ENCODE results near the gene MED14.

- TF ChIP-seq CTCF (IDR thresholded peaks at IDR 0.05) (no peak), ZFX (IDR thresholded peaks at IDR 0.05; ENCODE audit: borderline replicate concordance) (no peak)
These were observed 119.4 kb downstream of the MED14 start for GRCh38 chrX:40615976-40616375.
